Activated CD4-positive, alpha-beta T cell treated with anti-CD3 and anti-CD28 coated beads, Interleukin-2, amount 50 U/mL, for 4 hours (primary cell): ENCODE measurements around the gene CCRL2.
"Not testable (repeated sequence)": the region's sequence is repeated elsewhere in the genome, so short reads cannot be mapped to it uniquely, and the experiment has no call there.

ENCODE experiments used
- DNase-seq, 2 experiments: peaks; one replicate each; pipeline ENCODE4 v3.0.0-alpha.2; 2020

CCRL2 gene

DNA sequence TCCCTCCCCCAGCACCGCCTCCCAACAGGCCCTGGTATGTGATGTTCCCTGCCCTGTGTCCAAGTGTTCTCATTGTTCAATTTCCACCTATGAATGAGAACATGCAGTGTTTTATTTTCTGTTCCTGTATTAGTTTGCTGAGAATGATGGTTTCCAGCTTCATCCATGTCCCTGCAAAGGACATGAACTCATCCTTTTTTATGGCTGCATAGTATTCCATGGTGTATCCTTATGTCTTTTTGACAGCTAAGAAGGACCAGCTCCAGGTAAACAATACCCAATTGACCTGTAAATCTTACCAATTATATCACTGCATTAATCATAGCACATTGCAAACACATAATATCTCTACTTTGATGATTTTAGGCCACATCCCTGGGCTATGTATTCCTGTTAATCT is 23.8 kb downstream of the CCRL2 start:
- not testable (repeated sequence) for DNase-seq

- DNase-seq = not testable (repeated sequence)
Measured at GRCh38 chr3:46431905-46432304, 24.8 kb downstream of the CCRL2 start.

GRCh38 chr3:46433118-46433517 is 26.1 kb downstream of the CCRL2 start:
- not testable (repeated sequence) for DNase-seq

GRCh38 chr3:46433841-46434240 is 26.8 kb downstream of the CCRL2 start:
- no peak for DNase-seq

DNA sequence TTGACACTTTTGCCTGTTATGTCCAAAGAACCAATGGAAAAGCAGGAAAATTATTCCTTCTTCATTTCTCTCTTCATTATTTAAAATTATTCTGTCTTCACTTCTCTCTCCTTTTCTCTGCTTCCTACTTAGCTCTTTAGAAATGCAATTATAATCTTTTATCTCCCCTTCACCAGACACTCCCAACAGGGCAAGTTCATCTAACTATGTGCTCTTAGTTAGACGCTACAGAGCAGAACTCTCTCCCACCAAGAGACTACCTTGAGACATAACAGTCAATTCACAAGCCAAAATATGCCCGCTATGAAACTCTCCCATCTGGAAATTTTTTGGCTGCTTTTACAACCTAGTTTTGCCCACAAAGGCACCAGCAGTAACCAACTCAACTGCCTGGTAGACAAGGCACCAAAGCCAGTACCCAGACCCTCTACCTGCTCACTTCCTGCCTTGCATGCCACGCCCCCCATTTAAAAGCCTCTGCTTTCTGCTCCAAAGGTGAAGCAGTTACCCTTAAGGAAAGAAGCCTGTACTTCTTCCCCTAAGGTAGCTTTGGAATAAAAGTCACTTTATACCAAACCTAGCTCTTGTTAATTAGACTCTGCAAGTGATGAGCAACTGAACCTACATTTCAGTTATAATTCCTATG is 28.1 kb downstream of the CCRL2 start:
- no peak for DNase-seq

DNA sequence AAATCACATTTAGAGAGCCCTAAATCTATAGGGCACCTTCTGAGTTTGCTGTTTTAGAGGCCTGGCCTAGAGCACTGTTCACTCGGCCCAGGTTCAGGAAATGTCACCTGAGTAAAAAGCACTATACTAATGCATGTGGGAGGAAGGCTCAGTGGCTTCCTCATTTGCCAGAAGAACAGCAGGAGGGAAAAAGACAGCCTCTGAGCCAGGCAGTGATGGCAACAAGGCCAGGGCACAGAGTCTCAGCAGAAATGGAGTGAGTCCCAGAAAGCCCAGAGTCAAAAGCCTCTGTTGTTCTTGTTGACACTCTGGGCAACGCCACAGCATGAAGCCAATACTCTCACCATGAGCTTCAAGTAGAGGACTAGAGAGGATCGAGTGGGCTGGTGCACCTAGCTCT is 31.8 kb downstream of the CCRL2 start:
- no peak for DNase-seq

DNA sequence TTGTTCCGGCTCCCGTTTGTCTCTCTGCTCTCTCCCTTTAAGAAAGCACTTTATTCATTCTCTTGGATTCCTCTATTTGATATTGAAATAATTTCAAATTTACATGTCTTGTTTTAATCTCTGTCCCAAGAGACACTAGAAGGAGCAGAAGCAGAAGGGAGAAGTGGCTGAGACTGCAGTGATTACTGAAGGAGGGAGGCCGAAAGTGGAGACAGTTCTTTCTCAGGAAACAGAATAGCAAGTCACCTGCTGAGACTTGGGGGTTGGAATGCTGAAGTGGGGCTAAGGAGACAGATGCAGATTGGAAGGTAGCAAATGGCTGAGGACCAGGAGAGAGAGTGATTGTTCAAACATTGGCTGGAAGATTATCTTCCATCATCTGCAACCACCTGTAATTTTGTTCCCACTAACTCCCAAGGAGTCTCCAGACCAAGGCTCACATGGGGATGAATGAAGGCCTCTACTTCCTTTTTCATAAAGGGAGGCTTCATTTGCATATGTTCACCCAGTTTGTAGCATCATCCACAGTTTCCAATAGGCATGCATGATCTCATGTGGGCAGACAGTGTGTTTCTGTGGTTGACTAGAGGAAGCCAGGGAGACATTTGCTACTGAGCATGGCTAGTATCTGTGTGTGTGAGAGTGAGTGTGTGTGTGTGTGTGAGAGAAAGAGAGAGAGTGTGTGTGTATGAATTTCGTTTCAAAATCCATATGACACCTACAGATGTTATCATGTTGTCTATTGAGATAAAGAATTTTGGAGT is 33.7 kb downstream of the CCRL2 start:
- peak in 1 of 2 experiments; percentile 3 for DNase-seq

GRCh38 chr3:46442576-46443530 is 35.8 kb downstream of the CCRL2 start:
- peak; percentile 12 to 20 for DNase-seq

GRCh38 chr3:46447228-46447985 is 40.3 kb downstream of the CCRL2 start:
- no peak for DNase-seq

GRCh38 chr3:46448721-46449120 is 41.7 kb downstream of the CCRL2 start:
- no peak for DNase-seq

DNA sequence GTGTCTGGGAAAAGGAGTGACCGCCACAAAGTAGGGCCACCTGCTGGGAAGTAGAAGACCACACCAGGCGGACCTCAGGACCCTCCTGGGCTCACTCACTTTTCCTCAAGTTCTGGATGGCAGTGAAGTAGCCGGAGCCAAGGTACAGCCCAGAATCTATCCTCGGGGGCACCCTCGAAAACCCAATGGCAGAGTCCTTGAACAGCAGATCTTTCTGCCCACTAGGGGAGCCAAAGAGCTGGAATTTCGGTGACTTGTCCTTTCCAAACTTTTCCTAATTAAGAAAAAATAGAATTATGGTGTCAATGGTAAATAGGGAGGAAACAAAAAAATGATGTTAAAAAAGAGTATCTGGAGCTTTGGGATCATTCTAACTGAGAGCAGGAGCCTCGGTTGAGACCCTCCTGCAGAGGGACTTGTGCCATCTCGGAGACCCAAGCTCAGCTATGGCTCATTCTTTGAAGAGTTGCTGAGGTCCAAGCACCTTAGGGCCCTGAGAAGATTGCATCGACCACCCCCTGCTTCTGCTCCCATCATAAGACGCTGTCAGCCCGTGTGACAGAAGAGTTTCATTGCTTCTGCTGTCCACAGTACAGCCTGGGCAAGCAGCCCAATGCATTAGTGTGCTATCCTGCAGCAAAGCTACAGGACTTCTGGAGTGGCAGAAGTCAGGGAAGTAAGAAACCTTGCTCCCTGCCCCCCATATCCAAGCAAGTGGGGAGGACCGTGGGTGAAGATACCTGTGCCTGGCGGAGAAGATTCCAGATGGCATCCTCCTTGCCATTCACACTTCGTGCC is 42.9 kb downstream of the CCRL2 start:
- no peak for DNase-seq

- DNase-seq = no peak
Measured at GRCh38 chr3:46453526-46454208, 46.6 kb downstream of the CCRL2 start.

- DNase-seq = no peak
Measured at GRCh38 chr3:46454209-46454595, 47.1 kb downstream of the CCRL2 start.

DNA sequence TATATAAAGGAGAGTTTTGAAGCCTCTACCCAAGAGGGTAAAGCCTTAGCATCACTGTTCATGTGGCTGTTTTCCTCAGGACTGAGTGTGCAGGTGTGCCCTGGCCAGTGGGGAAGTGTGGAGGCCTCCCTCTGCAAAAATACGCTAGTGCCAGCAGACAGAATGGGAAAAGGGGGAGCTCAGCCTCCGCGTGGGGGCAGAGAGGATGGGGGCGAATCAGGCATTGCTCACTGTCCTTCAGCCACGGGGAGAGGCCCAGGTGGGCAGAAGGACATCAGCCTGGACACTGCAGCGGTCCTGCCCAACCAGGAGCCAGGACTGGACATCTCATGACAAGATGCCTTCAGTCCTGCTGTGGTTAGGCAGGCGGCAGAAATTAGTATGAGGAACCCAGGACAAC is 47.5 kb downstream of the CCRL2 start:
- no peak for DNase-seq

DNA sequence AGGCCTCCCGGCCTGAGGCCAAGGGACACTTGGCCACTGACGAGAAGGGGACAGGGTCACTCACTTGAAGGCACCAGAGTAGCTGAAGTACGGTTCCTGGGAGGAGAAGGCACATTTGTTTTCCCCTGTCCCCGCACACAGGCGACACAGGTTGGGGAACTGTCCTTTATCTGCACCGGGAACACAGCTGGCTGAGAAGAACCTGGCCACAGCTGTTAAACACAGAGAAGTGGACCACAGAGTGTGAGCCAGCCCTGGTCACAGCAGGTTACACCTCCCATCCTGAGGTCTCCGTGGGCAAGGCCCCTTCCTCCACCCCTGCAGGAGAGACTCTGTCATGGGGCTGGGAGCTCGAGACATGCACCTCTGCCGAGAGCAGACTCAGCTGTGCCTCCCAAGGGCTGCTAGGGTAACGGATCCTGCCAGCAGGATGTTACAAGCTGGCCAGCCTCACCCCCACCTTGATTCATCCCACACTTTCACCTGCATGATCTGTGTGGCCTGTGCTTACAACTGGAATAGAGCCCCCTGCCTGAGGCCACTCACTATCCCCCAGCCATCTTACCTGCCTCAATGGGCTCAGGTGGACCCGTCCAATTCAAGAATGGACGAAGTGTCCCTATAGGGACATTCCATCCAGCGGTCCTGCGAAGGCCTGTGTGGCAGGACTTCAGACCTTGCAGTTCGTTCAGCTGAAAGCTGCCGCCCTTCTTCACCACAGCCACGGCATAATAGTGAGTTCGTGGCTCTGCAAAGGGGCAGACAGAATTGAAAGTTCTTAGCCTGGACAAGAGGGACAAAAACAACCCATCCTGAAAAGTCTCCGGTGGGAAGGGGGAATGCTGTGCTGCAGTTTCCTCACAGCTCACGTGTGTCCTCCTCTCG is 48.4 kb downstream of the CCRL2 start:
- DNase-seq = no peak

GRCh38 chr3:46456118-46456517 is 49.1 kb downstream of the CCRL2 start:
- no peak for DNase-seq
